Left renal pelvis (tissue), 4 donors: ENCODE results near the gene COQ10B. TPM values are rescaled to one million over a fixed set of nuclear protein-coding genes. Genes with fewer than 3 reads are reported as not detected.
"Not testable (repeated sequence)": the region's sequence is repeated elsewhere in the genome, so short reads cannot be mapped to it uniquely, and the experiment has no call there.

Experiments used
- DNase-seq, 4 donors: peaks; one replicate each; pipeline ENCODE4 v3.0.0-alpha.2; 2013; ENCODE audit warnings: low read depth in 4 of 4, low spot score in 3 of 4
- polyA plus RNA-seq, 4 donors: library from polyadenylated mRNA; unstranded; fragments of 120-200 nt; gene quantifications; one replicate each; pipeline ENCODE4 v1.2.1, GENCODE V29; 2013; ENCODE audit not compliant: insufficient read length in 4 of 4

COQ10B gene
- polyA plus RNA-seq, 4 donors: 15.7 to 20.4 (median 17.6) TPM

- DNase-seq: no peak
These were observed 2.9 kb upstream of the COQ10B start for GRCh38 chr2:197450465-197450864.

- not testable (repeated sequence) for DNase-seq
These were observed 2.4 kb upstream of the COQ10B start for GRCh38 chr2:197450935-197451358.

- no peak for DNase-seq
These were observed 614 bp upstream of the COQ10B start for GRCh38 chr2:197452754-197453122.

GRCh38 chr2:197453914-197454398 is 604 bp downstream of the COQ10B start:
- DNase-seq: peak in 1 of 4 donors; percentile 58

GRCh38 chr2:197454923-197455322 is 1.6 kb downstream of the COQ10B start:
- no peak for DNase-seq

GRCh38 chr2:197455428-197455827 is 2.1 kb downstream of the COQ10B start:
- DNase-seq: no peak

GRCh38 chr2:197460649-197461048 is 7.3 kb downstream of the COQ10B start:
- DNase-seq: no peak

GRCh38 chr2:197461057-197461456 is 7.7 kb downstream of the COQ10B start:
- DNase-seq: no peak

- DNase-seq: no peak
These were observed 10.8 kb downstream of the COQ10B start for GRCh38 chr2:197464175-197464574.

GRCh38 chr2:197472166-197472565 is 18.8 kb downstream of the COQ10B start:
- DNase-seq: no peak

- DNase-seq: no peak
These were observed 24.4 kb downstream of the COQ10B start for GRCh38 chr2:197477797-197478196.

- DNase-seq: no peak
These were observed 27.0 kb downstream of the COQ10B start for GRCh38 chr2:197480165-197481036.

- DNase-seq: not testable (repeated sequence)
These were observed 30.9 kb downstream of the COQ10B start for GRCh38 chr2:197484248-197484647.

- DNase-seq: no peak
These were observed 32.8 kb downstream of the COQ10B start for GRCh38 chr2:197486175-197486574.

- DNase-seq: no peak
These were observed 34.0 kb downstream of the COQ10B start for GRCh38 chr2:197487385-197487784.

- DNase-seq: no peak
These were observed 42.2 kb downstream of the COQ10B start for GRCh38 chr2:197495433-197496134.

- DNase-seq: no peak
These were observed 43.3 kb downstream of the COQ10B start for GRCh38 chr2:197496695-197497094.

- no peak for DNase-seq
These were observed 44.0 kb downstream of the COQ10B start for GRCh38 chr2:197497326-197497725.

- DNase-seq: no peak
These were observed 45.0 kb downstream of the COQ10B start for GRCh38 chr2:197498235-197498936.

GRCh38 chr2:197498937-197499593 is 45.7 kb downstream of the COQ10B start:
- DNase-seq: peak in 3 of 4 donors; percentile 46 to 62 (median 49)
